ENCODE results near the gene LIG1.
"Not testable (repeated sequence)": the region's sequence is repeated elsewhere in the genome, so short reads cannot be mapped to it uniquely, and the experiment has no call there.

DNA sequence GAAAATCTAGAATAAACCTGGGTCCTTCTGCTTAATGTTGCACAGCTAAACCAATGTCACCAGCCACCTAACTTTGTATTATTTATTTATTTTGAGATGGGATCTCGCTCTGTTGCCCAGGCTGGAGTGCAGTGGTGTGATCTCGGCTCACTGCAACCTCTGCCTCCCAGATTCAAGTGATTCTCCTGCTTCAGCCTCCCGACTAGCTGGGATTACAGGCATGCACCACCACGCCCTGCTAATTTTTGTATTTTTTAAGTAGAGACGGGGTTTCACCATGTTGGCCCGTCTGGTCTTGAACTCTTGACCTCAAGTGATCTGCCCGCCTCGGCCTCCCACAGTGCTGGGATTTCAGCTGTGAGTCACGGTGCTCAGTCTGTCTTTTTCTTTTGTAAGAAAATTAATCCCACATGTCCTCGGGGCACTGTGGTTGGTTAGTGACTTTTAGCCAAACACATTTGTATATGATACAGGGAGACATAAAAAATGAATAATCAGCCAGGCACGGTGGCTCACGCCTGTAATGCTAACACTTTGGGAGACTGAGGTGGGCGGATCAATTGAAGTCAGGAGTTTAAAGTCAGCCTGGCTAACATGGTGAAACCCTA lies 78.9 kb downstream of the LIG1 start:
- TF ChIP-seq, protein P1, sequence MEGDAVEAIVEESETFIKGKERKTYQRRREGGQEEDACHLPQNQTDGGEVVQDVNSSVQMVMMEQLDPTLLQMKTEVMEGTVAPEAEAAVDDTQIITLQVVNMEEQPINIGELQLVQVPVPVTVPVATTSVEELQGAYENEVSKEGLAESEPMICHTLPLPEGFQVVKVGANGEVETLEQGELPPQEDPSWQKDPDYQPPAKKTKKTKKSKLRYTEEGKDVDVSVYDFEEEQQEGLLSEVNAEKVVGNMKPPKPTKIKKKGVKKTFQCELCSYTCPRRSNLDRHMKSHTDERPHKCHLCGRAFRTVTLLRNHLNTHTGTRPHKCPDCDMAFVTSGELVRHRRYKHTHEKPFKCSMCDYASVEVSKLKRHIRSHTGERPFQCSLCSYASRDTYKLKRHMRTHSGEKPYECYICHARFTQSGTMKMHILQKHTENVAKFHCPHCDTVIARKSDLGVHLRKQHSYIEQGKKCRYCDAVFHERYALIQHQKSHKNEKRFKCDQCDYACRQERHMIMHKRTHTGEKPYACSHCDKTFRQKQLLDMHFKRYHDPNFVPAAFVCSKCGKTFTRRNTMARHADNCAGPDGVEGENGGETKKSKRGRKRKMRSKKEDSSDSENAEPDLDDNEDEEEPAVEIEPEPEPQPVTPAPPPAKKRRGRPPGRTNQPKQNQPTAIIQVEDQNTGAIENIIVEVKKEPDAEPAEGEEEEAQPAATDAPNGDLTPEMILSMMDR (IDR thresholded peaks at IDR 0.05) = not testable (repeated sequence)
- not testable (repeated sequence) for TF ChIP-seq POLR2A (IDR thresholded peaks at IDR 0.05)
